HFFc6 (cell line): ENCODE measurements around the gene DGKZ. TPM values are rescaled to one million over a fixed set of nuclear protein-coding genes. Genes with fewer than 3 reads are reported as not detected.

Source experiments
- DNase-seq: peaks from one replicate; pipeline ENCODE4 v3.0.0-alpha.2; 2018
- H3K27ac Mint-ChIP-seq: 2 replicates; pipeline ENCODE4 v1.8.0; 2020; ENCODE audit warnings: mild to moderate bottlenecking, mixed read lengths
- H3K27me3 Mint-ChIP-seq: 2 replicates; pipeline ENCODE4 v1.8.0; 2021; ENCODE audit warnings: mild to moderate bottlenecking, moderate library complexity, mixed read lengths; ENCODE audit not compliant: insufficient read depth
- H3K36me3 Mint-ChIP-seq: 2 replicates; pipeline ENCODE4 v1.8.0; 2021; ENCODE audit warnings: low read depth, mixed read lengths
- H3K4me1 Mint-ChIP-seq: 2 replicates; pipeline ENCODE4 v1.8.0; 2020; ENCODE audit warnings: low read depth, mixed read lengths
- H3K4me3 Mint-ChIP-seq: 2 replicates; pipeline ENCODE4 v1.8.0; 2020; ENCODE audit warnings: mild to moderate bottlenecking, moderate library complexity, mixed read lengths
- H3K9me3 Mint-ChIP-seq: 2 replicates; pipeline ENCODE4 v1.8.0; 2020; ENCODE audit warnings: mild to moderate bottlenecking, mixed read lengths
- total RNA-seq, 6 experiments: library from RNA; stranded (reverse); fragmentation: NEBNext Ultra II Directional; extraction: Animal tissue kit (Norgen Biotek cat#: 25700); gene quantifications; 2 replicates in 1 of 6; 3 replicates in 5 of 6; pipeline ENCODE4 v1.2.3, GENCODE V29; 2021
- TF ChIP-seq, protein P1 (sequence below): fragments of 200-600 bp; sonication (generic); IDR thresholded peaks from 2 replicates; pipeline ENCODE4 v1.5.0; 2021; ENCODE audit warnings: antibody characterized with exemption, mild to moderate bottlenecking

Gene DGKZ
- total RNA-seq, 6 experiments from 2014 or later, result 40.4 to 49.8 (median 46.2) TPM

DNA sequence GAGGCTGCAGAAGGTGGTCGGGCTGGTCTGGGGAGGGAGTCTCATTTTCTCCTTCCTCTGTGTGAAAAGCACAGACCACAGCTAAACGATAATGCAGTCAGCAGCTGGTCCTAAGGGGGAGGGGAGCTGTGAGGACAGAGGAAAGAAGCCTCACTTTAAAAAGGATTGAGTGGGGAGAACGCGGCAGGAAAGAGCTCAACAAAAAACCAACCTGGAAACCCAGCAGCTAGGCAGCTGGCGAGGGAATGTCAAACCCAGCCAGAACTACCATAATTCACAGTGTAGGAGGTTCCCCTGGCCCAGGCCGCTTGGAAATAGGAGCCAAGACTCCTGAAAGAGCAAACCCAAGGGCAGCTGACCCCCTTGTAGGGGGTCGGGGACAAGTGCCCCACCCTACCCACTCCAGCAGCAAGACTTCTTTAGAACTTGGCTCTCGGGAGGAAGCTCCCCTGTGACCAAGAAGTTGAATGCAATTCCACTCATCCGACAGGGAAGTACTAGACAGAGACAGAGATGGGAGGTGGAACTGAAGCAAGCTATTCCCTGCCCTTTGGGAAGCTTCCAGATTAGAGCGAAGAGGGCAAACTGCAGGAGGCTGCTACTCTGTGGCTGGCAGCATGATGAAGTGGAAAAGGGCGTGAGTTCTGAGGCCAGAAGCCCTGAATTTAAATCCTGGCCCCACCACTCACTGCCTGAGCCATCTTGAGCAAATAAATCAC is 16.5 kb upstream of the DGKZ start:
- Mint-ChIP-seq H3K4me1 (peaks cover 22% of the 10 kb centered on the region), H3K27ac (no peak overlapping the region), H3K36me3 (peaks cover 6% of the 10 kb centered on the region), H3K27me3 (peaks cover 56% of the 10 kb centered on the region), H3K4me3 (no peak overlapping the region), H3K9me3 (no peaks in the 10 kb centered on the region)
- no peak for DNase-seq
- TF ChIP-seq, protein P1, sequence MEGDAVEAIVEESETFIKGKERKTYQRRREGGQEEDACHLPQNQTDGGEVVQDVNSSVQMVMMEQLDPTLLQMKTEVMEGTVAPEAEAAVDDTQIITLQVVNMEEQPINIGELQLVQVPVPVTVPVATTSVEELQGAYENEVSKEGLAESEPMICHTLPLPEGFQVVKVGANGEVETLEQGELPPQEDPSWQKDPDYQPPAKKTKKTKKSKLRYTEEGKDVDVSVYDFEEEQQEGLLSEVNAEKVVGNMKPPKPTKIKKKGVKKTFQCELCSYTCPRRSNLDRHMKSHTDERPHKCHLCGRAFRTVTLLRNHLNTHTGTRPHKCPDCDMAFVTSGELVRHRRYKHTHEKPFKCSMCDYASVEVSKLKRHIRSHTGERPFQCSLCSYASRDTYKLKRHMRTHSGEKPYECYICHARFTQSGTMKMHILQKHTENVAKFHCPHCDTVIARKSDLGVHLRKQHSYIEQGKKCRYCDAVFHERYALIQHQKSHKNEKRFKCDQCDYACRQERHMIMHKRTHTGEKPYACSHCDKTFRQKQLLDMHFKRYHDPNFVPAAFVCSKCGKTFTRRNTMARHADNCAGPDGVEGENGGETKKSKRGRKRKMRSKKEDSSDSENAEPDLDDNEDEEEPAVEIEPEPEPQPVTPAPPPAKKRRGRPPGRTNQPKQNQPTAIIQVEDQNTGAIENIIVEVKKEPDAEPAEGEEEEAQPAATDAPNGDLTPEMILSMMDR, result no peak

DNA sequence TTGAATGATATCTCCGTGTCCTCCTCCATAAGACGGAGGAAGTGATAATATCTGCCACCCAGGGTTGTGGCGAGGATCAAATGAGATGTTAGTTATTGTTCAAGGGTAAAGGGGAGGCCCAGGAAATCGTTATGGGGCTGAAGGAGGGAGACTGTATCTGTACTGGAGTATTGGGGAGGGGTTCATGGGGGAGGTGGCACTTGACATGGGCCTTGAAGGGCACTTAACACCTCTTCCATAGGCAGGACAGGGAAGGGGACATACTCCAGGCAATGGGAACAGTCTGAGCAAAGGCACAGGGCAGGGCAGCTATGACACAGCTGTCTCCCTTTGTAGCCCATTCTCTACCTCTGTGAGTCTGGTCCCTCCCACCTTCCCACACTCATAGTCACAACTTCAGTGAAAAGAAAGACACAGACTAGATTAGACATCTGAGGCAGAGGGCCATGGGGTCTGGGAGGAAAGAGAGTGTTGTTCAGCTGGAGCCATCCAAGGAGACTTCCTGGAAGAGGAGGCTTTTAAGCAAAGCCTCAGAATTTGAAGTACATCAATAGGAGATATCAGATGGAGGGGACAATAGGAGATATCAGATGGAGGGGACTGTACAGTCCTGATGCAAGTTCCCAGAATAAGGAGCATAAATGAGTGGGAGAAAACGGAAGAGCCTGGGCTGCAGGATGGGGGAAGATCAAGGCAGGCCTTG is 15.8 kb upstream of the DGKZ start:
- Mint-ChIP-seq H3K36me3 (peaks cover 5% of the 10 kb centered on the region), H3K4me3 (no peak overlapping the region), H3K9me3 (no peaks in the 10 kb centered on the region), H3K4me1 (peaks cover 22% of the 10 kb centered on the region), H3K27ac (no peak overlapping the region), H3K27me3 (peaks cover 56% of the 10 kb centered on the region)
- no peak for DNase-seq
- TF ChIP-seq, protein P1, result no peak

DNA sequence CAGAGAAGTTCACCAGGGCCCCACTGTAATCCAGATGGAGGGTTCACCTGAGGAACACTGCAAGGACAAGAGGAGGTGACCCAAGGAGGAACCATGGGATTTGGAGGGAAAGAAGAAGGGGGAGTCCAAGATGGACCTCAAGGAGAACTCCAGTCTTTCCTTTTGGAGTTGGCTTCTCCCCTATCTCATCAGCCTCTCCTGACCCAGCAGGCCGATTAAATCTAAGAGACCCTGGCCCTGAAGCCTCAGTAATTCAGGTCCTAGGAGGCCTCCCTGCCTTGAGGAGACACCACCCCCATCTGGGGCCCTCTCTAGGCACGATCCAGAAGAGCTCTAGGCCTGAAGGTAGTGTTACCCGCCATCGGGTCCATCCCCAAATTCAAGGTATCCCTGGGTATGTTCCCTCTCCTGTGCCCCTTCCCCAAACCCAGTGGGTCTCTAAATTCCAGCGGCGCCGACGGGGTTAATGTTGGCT is 15.1 kb upstream of the DGKZ start:
- no peaks in the 10 kb centered on the region for H3K36me3 Mint-ChIP-seq
- H3K4me3 Mint-ChIP-seq, result no peak overlapping the region
- H3K9me3 Mint-ChIP-seq, result no peaks in the 10 kb centered on the region
- DNase-seq, result no peak
- TF ChIP-seq, protein P1, result no peak
- H3K27me3 Mint-ChIP-seq, result peaks cover 58% of the 10 kb centered on the region
- peaks cover 16% of the 10 kb centered on the region for H3K4me1 Mint-ChIP-seq
- no peak overlapping the region for H3K27ac Mint-ChIP-seq

DNA sequence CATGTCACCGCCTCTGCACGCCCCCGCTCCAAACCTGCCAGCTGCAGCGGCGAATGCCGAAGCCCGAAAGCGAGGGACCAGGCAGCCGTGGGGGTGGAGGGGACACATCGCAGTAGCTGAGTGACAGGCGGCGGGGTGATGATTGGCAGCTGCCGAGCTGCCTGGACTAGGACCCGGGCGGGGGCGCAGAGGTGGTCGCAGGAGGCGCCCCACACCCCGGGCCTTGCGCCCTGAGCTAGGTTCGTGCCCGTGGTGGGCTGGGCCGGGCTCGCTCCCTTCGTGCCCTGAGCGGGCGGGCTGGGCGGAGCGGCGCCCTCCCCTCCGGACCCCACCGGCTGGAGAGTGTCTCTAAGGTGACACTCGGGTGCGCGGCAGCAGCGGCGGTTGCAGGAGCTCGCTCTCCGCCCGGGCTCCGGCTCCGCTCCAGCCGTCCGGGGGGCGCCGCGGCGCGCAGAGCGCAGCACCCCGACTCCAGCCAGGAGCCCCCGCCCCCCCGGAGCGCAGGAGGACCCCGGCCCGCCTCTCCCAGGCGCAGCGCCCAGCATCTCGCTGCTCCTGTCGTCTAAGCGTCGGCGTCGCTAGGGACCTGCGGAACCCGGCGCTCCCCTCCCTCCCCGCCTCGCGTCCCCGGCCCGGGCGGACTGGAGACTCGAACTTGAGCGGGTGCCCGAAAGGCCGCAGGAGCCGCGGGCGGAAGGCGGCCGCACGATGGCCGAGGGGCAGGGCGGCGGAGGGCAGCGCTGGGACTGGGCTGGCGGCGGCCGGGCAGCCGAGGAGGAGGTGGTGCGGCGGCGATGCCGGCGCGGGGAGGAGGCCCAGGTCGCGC is 14.5 kb upstream of the DGKZ start:
- TF ChIP-seq, protein P1, result no peak
- Mint-ChIP-seq H3K9me3 (no peaks in the 10 kb centered on the region), H3K36me3 (no peaks in the 10 kb centered on the region), H3K27me3 (peaks cover 55% of the 10 kb centered on the region), H3K4me3 (no peak overlapping the region), H3K27ac (no peak overlapping the region), H3K4me1 (peaks cover 15% of the 10 kb centered on the region)
- no peak for DNase-seq

DNA sequence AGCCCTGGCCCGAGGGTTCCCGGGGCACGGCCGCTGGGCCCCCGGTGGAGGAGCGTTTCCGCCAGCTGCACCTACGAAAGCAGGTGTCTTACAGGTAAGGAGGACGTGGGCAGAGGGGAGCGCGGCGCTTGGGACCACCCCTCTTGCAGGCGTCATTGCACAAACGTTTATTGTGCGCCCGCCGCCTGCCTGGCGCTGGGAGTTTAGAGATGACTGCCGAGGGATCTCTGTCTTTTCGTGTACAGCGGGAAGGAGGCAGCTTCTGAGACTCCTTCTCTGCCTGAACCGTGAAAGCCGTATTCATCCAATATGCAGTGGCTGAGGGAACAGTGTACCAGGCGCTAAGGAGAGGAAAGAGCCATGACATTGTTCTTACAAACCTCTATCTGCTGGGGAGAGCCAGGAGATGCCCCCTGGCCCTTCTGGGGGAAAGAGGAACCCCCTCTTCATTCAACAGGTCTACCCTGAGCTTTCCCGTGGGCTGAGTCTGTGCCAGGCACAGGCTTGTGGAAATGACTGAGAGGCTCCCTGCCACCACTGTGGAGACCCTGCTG is 13.8 kb upstream of the DGKZ start:
- Mint-ChIP-seq H3K9me3 (no peaks in the 10 kb centered on the region), H3K27ac (no peak overlapping the region), H3K4me3 (peak overlapping the region; percentile 64), H3K27me3 (peaks cover 50% of the 10 kb centered on the region), H3K36me3 (no peaks in the 10 kb centered on the region), H3K4me1 (peaks cover 17% of the 10 kb centered on the region)
- TF ChIP-seq, protein P1, result no peak
- DNase-seq, result no peak
